Fibroblast of upper back skin (primary cell): ENCODE measurements around the gene SRPK3.
"Not testable (repeated sequence)": the region's sequence is repeated elsewhere in the genome, so short reads cannot be mapped to it uniquely, and the experiment has no call there.

ENCODE experiments used
- DNase-seq: peaks from one replicate; pipeline ENCODE4 v3.0.0-alpha.2; 2013

Gene SRPK3

DNA sequence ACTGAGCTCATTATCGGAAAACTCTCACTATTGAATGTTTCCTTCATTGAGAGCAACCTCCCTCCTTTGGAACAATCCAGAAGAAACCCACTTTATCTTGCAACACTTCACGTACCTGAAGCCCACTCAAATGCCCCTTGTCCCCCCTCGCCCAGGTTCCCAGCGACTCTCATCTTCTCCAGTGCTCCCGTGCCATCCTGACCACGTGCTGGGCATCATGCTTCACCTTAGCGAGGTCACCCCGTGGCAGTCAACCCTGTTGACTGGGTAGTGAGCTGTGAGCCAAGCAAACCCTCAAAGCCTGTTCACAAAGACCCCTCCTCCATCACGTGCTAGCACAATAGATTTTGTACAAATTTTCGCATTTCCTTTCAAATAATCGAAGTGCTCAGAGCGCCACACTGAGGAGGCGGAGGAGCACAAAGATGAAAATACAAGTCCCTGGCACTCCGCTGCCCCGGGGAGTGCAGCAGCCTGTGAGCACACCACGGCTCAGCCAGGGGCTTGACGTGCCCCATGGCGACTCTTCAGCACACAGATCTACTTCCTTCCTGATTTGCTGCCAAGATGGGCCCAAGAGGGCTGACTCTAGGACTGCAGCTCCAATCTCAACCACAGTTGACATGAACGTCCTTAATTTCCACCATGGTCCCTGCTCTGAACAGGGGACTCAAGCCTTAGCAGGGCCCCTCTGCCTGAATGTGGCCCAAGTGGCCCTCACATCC lies 33.9 kb downstream of the SRPK3 start:
- no peak for DNase-seq

DNA sequence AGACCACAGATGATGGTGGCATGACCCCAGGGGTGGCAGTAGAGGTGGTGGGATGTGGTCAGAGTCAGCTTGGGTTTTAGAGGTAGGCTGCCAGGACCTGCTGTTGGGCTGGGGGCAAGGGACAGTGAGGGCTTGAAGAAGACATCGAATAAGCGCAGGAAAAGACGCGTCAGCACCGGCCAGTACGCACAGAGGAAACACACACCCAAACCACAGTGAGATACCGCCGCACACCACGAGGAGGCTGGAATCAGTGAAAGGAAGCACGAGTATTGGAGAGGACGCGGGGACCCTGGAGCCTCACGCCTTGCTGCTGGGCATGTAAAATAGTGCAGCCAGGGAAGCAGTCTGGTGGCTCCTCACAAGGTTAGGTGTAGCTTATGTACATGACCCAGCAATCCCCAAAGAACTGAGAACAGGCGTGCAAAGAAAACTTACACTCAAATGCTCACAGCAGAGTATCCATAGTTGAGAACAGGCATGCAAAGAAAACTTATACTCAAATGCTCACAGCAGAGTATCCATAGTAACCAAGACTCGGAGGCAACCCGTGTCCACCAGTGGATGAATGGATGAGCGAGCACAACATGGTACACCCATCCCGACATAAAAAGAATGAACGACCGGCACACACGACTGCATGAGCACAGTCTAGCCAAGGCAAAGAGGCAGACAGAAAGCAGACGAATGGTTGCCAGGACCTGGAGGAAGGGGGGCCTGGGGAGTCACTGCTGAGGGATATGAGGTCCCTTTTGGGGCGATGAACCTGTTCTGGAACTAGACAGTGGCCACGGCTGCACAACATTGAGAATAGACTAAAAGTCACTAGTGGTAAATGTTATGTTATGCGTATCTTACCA lies 36.2 kb downstream of the SRPK3 start:
- no peak for DNase-seq

DNA sequence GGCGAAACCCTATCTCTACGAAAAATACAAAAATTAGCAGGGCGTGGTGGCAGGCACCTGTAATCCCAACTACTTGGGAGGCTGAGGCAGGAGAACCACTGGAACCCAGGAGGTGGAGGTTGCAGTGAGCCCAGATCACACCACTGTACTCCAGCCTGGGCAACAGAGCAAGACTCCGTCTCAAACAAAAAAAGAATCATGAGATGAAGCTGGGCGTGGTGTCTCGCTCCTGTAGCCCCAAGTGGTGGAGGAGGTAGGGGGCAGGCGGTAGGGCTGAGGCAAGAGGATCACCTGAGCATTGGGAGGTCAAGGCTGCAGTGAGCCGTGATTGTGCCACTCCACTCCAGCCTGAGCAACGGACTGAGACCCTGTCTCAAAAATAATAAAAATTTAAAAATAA lies 37.2 kb downstream of the SRPK3 start:
- not testable (repeated sequence) for DNase-seq

DNA sequence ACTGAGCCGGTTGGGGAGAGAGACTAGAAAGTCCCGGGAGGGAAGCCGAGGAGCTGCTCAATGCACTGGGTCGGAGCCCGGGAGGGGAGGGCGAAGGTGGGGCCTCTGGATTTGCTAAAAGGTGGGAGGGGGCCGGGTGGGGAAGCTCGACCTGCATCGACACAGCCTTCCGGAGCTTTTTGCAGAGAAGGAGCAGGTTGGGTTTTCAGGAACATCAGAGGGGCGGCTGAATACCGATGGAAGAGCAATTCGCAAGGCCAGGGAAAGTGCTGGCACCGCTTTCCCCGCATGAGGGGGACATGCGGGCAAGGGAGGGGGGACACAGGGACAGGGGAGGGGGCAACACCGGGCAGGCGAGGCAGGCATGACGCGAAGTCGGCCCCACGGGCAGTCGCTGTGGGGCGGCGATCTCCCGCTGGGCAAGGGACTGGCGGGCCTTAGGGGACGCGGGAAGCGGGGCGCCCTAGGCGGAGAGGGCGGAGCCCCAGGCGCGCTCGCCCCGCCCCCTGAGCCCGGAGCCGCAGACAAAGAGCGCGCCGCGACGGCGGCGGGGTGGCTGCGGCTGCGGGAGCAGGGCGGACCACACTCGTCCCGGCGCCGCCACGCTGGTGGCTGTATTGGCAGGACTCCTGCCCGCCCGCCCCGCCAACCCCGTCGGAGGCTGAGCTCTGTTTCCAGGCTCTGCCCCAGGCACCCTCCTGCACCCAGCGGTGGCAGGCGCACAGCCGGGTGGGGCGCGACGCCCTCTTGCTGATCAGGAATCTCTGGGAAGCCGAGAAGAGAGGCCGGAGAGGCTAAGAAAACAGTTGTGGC lies 37.9 kb downstream of the SRPK3 start:
- peak; percentile 8 for DNase-seq

DNA sequence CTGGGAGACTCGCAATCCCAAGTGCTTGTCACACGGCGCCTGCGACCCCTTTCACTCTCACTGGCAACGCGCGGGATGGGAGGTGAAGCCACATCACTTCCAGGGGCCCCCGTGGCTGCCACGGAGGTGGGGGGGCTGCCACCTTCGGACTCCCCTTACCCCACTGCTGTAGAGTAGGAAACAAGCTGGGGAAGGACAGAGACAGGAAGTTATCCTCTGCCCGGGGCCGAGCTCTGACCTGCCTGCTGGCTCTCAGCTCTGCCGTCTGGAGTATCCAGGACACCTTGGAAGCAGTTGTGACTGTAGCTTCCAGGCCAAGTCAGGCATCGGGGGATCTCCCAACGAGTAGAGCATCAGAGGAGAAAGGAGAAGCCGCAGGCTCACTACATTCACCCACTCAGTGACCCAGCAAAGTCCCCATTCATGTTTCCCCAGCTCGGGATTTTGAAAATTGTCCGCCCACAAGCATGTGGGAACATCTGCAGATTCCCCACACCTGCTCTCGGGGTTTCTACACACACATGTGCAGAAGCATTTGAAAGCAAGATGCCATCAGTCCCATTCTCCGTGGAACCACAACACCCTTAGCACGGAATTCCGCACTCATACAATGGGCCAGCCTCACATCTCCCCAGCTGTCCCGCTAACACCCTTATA lies 38.7 kb downstream of the SRPK3 start:
- DNase-seq, result no peak

DNA sequence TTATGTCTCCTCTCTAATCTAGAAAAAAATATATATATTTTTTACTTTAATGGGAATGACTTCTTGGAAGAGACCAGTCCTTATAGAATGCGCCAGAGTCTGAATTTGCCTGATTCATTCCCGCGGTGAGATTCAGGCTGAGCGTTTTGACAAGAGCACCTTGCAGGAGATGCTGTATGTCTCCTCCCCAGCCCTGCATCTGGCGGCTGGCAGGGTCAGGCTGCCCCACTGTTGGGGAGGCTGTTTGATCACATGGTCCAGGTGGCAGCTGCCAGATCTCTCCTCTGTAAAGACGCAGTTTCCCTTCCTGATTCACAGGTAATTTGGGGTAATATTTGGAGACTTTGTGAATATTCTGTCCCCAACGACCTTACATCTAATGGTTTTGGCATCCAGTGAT lies 39.8 kb downstream of the SRPK3 start:
- DNase-seq, result no peak

DNA sequence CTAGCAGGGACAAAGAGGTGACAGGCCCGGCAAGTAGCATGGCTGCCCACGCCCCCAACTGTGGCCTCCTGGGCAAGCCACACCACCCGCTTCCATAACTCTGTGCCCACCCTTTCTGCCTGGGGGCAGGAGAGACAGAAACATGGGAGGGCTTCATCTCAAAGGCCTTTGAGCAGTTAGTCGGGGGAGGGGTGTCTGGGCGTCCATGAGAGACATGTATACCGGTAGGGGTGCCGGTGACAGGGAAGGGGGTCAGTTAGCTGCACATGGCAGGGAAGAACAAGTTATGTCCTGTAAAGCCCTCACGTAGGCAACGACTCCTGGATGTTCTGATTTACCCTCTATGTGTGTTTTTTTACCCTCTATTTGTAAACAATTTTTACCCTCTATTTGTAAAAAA lies 40.2 kb downstream of the SRPK3 start:
- DNase-seq, result no peak

DNA sequence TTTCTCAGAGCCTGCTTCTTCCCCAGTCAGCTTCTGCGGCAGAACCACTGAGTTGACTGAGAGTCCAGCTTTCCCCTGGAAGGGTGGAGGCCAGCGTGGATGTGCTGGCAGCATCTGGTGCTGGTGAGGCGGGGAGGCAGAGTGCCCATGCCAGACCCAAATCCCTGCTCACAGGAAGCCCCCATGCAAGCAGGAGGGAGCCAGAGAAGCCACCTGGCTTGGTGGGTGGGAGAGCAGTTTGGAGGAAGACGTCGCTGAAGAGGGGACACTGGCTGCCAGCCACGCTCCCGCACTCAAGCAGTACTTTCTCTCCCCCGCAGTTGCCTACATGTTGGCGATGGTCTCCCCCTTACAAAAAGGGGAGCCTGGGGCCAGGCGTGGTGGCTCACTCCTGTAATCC lies 43.5 kb downstream of the SRPK3 start:
- no peak for DNase-seq

DNA sequence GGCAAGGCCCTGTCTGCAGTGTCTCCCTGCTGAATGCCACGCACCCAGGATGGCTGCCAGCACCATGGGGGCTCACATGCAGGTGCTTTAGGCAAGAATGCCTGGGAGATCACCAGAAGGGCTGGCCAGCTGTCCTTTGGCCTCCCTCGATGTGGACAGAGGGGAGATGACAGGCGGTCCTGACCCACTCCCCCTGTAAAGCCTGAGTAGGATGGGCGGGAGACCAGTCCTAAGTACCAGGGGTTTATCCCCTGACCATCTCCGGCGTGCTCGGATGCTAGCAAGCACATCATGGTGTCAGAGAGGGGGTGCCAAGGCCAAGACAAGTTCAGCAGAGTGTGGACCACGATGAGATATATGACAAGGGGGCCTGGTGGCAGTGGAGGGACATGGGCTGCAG lies 44.2 kb downstream of the SRPK3 start:
- no peak for DNase-seq

DNA sequence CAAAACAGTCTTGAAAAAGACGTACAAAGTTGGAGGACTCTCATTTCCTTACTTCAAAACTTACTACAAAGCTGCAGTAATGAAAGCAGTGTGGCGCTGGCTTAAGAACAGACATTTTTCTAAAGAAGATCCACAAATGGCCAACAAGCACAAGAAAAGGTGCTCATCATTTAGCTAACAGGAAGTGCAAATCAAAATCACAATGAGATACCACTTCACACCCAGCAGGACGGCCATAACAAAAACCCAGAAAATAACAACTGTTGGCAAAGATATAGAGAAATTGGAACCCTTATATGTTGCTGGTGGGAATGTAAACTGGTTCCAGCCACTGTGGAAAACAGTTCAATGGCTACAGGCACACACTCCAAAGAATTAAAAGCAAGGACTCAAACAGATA lies 46.2 kb downstream of the SRPK3 start:
- DNase-seq, result no peak

DNA sequence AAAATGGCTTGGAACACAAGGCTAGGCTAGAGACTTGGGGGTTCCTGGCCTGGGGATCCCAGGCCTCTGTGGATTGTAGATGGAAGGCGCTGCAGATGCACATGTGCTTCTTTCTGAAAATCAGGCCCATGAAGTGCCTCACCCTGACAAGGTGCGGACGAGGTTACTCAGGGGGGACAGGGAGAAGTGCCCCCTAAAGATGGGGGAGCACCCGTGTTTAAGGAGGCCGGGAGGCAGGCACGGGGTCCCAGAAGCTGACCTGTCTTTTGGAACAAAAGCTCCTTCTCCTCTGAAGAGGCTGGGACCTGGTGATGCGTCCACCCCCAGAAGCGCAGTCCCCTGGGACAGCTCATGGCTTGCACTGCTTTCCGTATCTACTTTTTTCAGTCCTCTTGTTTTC lies 47.1 kb downstream of the SRPK3 start:
- DNase-seq, result no peak

DNA sequence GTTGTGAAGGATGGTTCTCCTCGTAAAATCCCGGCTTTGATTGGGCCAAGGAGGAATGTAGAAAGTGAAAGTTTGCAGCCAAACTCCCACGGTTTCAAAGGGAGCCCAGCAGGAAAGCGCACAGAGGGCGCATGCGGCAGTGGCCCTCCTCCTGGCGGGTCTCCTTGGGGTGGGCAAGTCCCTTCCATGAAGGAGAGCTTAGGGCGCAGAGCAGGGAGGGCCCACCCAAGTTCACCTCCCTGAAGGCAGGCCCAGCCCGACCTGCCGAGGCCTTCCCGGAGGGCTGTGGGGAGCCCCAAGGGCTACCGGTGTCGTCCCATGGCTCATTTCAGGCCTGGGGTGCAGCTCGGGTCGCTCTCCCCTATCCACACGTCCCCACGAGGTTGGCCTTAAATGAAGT lies 47.5 kb downstream of the SRPK3 start:
- no peak for DNase-seq

DNA sequence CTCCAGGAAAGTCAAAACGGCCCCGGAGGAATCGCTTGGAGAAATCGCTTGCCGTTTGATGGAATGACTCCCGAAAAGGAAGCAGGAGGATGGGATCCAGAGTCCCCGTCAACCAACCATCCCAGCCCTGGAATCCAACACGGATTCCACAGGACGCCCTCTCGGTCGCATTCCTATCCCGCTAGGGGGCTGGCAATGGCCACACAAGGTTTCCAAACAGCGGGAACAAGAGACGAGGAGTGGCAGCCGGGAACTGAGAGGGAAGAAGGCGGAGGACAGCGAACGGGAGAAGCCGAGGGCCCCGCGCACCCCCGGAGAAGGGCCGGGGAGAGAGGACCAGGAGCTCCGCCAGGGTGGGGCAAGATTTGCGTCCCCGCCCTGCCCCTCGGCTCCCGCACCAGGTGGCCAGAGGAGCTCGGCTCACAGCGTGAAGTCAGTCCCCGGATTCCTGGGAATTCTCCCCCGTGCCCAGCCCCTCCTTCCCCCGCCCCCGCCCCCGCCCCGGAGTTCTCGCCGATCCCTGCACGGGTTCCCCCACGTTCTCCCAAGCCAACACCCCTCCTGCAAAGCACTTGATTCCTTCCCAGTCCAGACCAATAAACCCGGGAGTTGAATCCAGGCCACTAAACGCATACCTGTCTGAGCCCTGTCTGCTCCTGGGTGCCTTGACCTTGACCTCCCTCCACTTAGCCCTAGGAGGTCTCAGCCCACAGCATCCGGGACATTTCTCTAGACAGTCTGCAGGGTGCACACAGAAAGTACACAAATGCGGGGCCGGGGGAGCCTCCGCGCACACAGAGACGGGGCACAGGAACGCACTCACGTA lies 48.1 kb downstream of the SRPK3 start:
- peak; percentile 21 for DNase-seq

DNA sequence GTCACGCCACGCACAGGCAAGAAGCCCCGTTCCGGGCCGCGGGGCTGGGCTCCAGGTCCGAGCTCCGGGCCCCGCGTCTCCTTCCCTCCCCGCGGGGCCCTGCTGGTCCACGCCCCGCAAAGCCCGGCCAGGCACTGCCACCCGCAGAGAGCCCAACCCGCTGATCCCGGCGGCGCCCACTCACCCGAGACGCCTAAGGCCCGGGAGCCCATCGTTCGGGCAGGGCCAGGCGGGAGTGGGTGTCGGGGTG lies 48.6 kb downstream of the SRPK3 start:
- DNase-seq, result no peak

DNA sequence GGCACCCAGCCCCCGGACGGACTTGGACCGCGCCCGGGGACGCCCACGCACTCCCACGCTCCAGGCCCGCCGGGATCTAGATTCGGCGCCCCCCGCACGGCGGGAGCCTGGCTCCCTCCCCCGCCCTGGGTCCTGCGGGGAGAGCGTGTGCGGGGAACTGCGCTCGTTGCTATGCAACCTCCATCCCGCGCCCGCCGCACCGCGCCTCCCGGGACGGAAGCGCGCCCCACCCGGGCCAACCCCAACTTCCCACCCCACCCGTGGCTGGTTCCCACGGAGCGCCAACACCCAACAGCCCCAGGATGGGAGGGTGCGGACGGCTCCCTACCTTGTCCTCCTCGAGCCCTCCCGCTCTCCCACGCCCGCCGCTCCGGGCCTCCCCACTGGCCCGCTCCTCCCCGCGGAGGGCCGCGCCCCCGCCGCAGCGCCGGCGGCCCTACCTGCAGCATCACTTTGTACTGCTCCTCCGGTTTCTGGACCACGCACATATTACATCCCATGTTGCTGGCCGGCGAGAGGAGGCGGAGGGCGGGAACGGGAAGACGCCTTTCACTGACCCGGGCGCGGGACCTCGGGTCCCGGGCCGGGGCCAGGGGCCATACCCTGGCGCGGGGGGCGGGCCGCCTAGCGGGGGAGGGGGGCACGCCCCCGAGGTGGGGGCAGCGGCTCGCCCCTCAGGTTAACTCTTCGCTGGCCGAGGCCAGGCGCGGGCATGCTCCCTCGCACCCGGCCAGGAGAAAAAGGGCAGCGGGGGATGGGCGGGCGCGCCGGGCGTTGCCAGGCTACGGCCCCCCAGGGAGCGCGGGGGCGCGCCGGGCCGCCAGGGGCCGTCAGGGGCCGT lies 49.2 kb downstream of the SRPK3 start, which contains the start of gene PDZD4:
Gene PDZD4, minus strand, starts transcription at position 746 of the 841 bp plus-strand sequence. Its CDS starts 246 bp downstream, at position 500.
- no peak for DNase-seq

DNA sequence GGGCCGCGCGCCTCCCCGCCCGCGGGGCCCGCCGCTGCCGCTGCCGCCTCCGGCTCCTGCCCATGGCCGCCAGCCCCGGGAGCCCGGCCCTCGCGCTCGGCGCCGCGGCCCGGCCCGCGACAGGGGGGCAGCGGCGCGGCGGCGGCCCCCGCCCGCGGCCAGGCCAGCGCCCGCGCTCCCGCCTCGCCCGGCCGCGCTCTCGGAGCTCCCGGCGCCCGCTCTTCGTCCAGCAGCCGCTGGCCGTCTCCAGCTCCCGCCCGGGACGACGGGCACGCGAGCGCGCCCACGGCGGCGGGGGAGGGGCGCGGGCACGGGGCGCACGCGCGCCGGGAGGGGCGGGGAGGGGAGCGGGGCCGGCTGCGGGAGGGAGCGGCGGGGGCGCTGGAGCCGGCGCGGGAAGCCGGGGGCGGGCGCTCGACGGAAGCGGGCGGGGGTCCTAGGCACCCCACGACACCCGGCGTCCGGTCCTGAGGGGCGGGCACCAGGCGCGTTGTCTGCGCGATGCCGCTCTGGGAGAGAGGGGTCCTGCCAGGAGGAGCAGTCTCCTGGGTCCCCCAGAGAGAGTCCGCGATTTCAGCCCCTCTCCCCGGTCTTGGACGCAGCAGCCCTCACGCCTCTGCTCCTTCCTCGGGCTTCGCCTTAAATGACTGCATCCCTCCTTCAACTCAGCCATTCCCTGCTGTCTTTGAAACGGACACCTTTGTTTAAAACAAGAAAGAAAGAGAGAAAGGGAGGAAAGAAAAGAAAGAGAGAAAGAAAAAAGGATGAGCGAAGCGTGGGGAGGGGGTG lies 50.0 kb downstream of the SRPK3 start:
- no peak for DNase-seq

DNA sequence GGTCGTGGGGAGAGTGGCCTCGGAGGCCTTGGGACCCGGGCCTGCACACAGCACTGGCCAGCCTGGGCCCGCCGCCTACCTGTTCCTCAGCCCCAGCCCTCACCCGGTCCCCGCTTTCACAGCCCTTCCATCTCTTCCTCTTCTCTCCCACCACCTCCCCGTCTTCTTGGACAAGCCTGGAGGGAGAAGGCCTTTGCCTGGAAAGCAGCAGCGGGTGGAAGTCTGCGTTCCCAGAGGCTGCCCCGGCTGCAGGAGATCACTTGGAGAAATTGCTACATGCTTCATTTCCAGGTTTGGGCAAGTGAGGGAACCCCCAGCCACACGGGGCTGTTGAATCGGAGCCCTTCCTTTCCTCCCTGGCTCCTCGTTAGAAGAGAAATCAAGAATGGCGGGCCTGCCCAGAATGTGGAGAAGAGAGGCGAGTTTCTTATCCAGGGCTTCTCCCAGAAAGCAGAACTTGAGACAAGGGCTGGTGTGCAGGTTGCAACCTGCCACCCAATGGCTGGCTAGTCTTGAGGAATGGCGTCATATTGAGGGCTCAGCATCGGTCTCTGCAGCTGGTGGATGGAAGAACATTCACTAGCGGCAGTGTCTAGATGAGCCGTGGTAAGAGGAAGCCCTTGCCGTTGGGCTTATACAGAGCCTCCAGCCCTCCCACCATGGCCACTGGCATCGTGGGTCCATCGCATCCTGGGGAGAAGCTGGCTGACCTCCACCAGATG lies 50.7 kb downstream of the SRPK3 start:
- no peak for DNase-seq

DNA sequence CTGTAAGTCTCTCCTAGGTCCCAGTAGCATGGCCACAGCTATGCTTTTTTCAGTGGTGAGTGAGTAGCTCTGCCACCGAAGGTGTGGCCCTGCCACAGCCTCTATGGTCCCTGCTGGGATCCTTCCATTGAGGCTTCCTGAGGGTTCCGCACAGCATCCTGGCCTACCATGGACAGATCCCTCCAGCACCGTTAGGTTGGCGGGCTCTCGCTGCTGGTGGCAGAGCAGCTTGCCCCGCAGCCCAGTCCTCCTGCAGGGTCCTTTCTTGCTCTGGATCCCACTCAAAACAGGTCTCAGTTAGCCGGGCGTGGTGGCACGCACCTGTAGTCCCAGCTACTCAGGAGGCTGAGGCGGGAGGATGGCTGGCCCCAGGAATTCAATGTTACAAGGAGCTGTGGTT lies 51.9 kb downstream of the SRPK3 start:
- no peak for DNase-seq
